CD14-positive monocyte (primary cell): ENCODE data around the gene HS6ST3. TPM values are rescaled to one million over a fixed set of nuclear protein-coding genes. Genes with fewer than 3 reads are reported as not detected.

ENCODE experiments used
- DNase-seq, 3 donors: peaks; one replicate each; pipeline ENCODE4 v3.0.0-alpha.2; 2011 to 2022
- H2AFZ ChIP-seq: 2 replicates; pipeline ENCODE4 v1.6.0; 2012; ENCODE audit warnings: mild to moderate bottlenecking, low read depth, low read length, inconsistent platforms; ENCODE audit not compliant: insufficient read depth, poor library complexity, severe bottlenecking
- H3K27ac ChIP-seq, 2 donors: 1 replicate in 1 of 2; 2 replicates in 1 of 2; pipeline ENCODE4 v1.5.1; 2012 to 2013; ENCODE audit warnings: low read length in 2 of 2, control low read depth in 1 of 2, inconsistent platforms in 1 of 2, low read depth in 1 of 2, mild to moderate bottlenecking in 1 of 2
- H3K27me3 ChIP-seq, 2 donors: one replicate each; pipeline versions ENCODE4 v1.6.0 to v1.6.1; 2011 to 2013; ENCODE audit warnings: low read length in 2 of 2; ENCODE audit not compliant: control insufficient read depth in 2 of 2, insufficient read depth in 2 of 2
- H3K36me3 ChIP-seq, 2 donors: replicated peaks in 1 of 2; 1 replicate in 1 of 2; 2 replicates in 1 of 2; pipeline versions ENCODE4 v1.5.1 to v1.6.1; 2012 to 2013; ENCODE audit warnings: low read length in 2 of 2, control low read depth in 1 of 2, inconsistent platforms in 1 of 2, mild to moderate bottlenecking in 1 of 2; ENCODE audit not compliant: insufficient read depth in 2 of 2, control insufficient read depth in 1 of 2
- H3K4me1 ChIP-seq, 2 donors: 1 replicate in 1 of 2; 2 replicates in 1 of 2; pipeline versions ENCODE4 v1.5.1 to v1.6.1; 2012 to 2013; ENCODE audit warnings: low read length in 2 of 2, control low read depth in 1 of 2, inconsistent platforms in 1 of 2, mild to moderate bottlenecking in 1 of 2, moderate library complexity in 1 of 2; ENCODE audit not compliant: insufficient read depth in 2 of 2, control insufficient read depth in 1 of 2
- H3K4me2 ChIP-seq: replicated peaks from 2 replicates; pipeline ENCODE3; 2012; ENCODE audit warnings: low read length, moderate library complexity, mild to moderate bottlenecking; ENCODE audit not compliant: poor library complexity, severe bottlenecking; ENCODE audit errors: extremely low read depth
- H3K4me3 ChIP-seq, 3 experiments: fragments of 200-600 bp in 1 of 3; sonication (generic) in 1 of 3; replicated peaks in 1 of 3; 1 replicate in 2 of 3; 2 replicates in 1 of 3; pipeline ENCODE4 v1.5.1; 2011 to 2013; ENCODE audit warnings: low read length in 3 of 3, mild to moderate bottlenecking in 3 of 3, control low read depth in 2 of 3, low read depth in 2 of 3, inconsistent platforms in 1 of 3, moderate library complexity in 1 of 3
- H3K79me2 ChIP-seq: 2 replicates; pipeline ENCODE4 v1.6.0; 2012; ENCODE audit warnings: mild to moderate bottlenecking, control low read depth, inconsistent platforms, low read length, moderate library complexity; ENCODE audit not compliant: insufficient read depth
- H3K9ac ChIP-seq: 2 replicates; pipeline ENCODE4 v1.6.0; 2017; ENCODE audit warnings: low read length, mild to moderate bottlenecking; ENCODE audit not compliant: insufficient read depth, poor library complexity, severe bottlenecking
- H3K9me3 ChIP-seq, 2 donors: replicated peaks in 1 of 2; 1 replicate in 1 of 2; 2 replicates in 1 of 2; pipeline versions ENCODE4 v1.5.1 to v1.6.1; 2012 to 2013; ENCODE audit warnings: low read length in 2 of 2, control low read depth in 1 of 2; ENCODE audit not compliant: control insufficient read depth in 1 of 2, insufficient read depth in 1 of 2
- H4K20me1 ChIP-seq: 2 replicates; pipeline ENCODE4 v1.6.0; 2012; ENCODE audit warnings: mild to moderate bottlenecking, low read length, control low read depth, moderate library complexity; ENCODE audit not compliant: insufficient read depth
- H3K27ac Mint-ChIP-seq, 7 donors: one replicate each; pipeline ENCODE4 v1.8.0; 2020; ENCODE audit warnings: mild to moderate bottlenecking in 7 of 7, mixed read lengths in 7 of 7, moderate library complexity in 6 of 7, inconsistent platforms in 2 of 7
- H3K27me3 Mint-ChIP-seq, 3 donors: one replicate each; pipeline ENCODE4 v1.8.0; 2021 to 2022; ENCODE audit warnings: low read depth in 3 of 3, mild to moderate bottlenecking in 3 of 3, mixed read lengths in 3 of 3, moderate library complexity in 3 of 3, inconsistent platforms in 1 of 3
- H3K36me3 Mint-ChIP-seq, 2 donors: one replicate each; pipeline ENCODE4 v1.8.0; 2020; ENCODE audit warnings: mixed read lengths in 2 of 2, inconsistent platforms in 1 of 2, mild to moderate bottlenecking in 1 of 2
- H3K4me1 Mint-ChIP-seq: one replicate; pipeline ENCODE4 v1.8.0; 2020; ENCODE audit warnings: mild to moderate bottlenecking, mixed read lengths
- H3K4me3 Mint-ChIP-seq, 2 donors: one replicate each; pipeline ENCODE4 v1.8.0; 2020; ENCODE audit warnings: mild to moderate bottlenecking in 2 of 2, mixed read lengths in 2 of 2, moderate library complexity in 1 of 2
- H3K9me3 Mint-ChIP-seq, 7 donors: one replicate each; pipeline ENCODE4 v1.8.0; 2020 to 2022; ENCODE audit warnings: mixed read lengths in 7 of 7, mild to moderate bottlenecking in 6 of 7, moderate library complexity in 6 of 7, inconsistent platforms in 2 of 7
- WGBS: methylation state at CpG from one replicate; pipeline ENCODE4 v1.1.5; 2013; ENCODE audit warnings: missing lambda C conversion rate; ENCODE audit not compliant: insufficient coverage; 5-methylcytosine and 5-hydroxymethylcytosine counted together
- intact Hi-C, 2 donors: fragments of 100-400 bp; cut with micrococcal nuclease; formaldehyde crosslinking; loops; one replicate each; pipeline versions ENCODE4 v1.15.0 to v1.15.1; 2023
- polyA plus RNA-seq, 3 donors: library from polyadenylated mRNA; depleted of rRNA in 1 of 3; unstranded in 2 of 3; stranded (reverse) in 1 of 3; fragments of 300-500 nt in 2 of 3; fragments of >200 nt in 1 of 3; fragmentation: Illumina TruSeq in 2 of 3; gene quantifications; 1 replicate in 2 of 3; 2 replicates in 1 of 3; pipeline ENCODE4 v1.2.3, GENCODE V29; 2012 to 2021
- TF ChIP-seq, protein P1 (sequence below): fragments of 200-600 bp; IDR thresholded peaks from one replicate; pipeline ENCODE4 v1.8.0; 2022; ENCODE audit warnings: antibody characterized with exemption, mild to moderate bottlenecking

Gene HS6ST3
- polyA plus RNA-seq, 3 donors, result not detected

DNA sequence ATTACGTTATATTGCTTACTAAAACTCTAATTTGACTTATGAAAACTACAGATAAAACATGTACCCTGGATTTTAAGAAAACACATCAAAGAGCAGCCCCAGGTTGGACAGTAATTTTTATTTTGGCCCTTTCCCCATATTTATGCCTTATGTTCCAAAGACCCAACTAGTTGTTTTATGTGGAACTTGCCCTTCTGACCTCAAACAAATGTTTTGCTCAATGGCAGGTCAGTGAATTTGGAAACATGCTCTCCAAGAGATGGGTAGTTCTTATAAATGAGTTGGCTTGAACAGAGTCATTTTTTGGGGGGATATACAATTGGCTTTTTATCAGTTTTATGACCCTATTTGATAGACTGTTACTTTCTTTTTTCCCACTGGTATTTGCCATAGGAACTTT lies 360.0 kb downstream of the HS6ST3 start:
- TF ChIP-seq, protein P1, sequence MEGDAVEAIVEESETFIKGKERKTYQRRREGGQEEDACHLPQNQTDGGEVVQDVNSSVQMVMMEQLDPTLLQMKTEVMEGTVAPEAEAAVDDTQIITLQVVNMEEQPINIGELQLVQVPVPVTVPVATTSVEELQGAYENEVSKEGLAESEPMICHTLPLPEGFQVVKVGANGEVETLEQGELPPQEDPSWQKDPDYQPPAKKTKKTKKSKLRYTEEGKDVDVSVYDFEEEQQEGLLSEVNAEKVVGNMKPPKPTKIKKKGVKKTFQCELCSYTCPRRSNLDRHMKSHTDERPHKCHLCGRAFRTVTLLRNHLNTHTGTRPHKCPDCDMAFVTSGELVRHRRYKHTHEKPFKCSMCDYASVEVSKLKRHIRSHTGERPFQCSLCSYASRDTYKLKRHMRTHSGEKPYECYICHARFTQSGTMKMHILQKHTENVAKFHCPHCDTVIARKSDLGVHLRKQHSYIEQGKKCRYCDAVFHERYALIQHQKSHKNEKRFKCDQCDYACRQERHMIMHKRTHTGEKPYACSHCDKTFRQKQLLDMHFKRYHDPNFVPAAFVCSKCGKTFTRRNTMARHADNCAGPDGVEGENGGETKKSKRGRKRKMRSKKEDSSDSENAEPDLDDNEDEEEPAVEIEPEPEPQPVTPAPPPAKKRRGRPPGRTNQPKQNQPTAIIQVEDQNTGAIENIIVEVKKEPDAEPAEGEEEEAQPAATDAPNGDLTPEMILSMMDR, result no peak
- DNase-seq, result no peak
- no peak overlapping the region for H3K27ac Mint-ChIP-seq
- no peaks in the 10 kb centered on the region for H3K4me1 Mint-ChIP-seq
- Histone ChIP-seq H2AFZ (no peak overlapping the region), H3K27ac (no peak overlapping the region), H4K20me1 (no peaks in the 10 kb centered on the region), H3K4me2 (no peak overlapping the region), H3K79me2 (no peaks in the 10 kb centered on the region), H3K27me3 (no peaks in the 10 kb centered on the region), H3K9me3 (no peaks in the 10 kb centered on the region), H3K4me1 (no peaks in the 10 kb centered on the region), H3K9ac (no peak overlapping the region), H3K4me3 (no peak overlapping the region), H3K36me3 (no peaks in the 10 kb centered on the region)
- intact Hi-C loops, result no loop called here
- no peak overlapping the region for H3K4me3 Mint-ChIP-seq
- H3K9me3 Mint-ChIP-seq, result peaks cover 0 to 2% (median 0%) of the 10 kb centered on the region in 7 donors
- H3K36me3 Mint-ChIP-seq, result no peaks in the 10 kb centered on the region
- WGBS, result no CpG with 5 or more reads among the region's 1 CpG
- H3K27me3 Mint-ChIP-seq, result no peaks in the 10 kb centered on the region

- Histone ChIP-seq H3K4me3 (no peak overlapping the region), H2AFZ (no peak overlapping the region), H3K4me1 (no peaks in the 10 kb centered on the region), H3K36me3 (no peaks in the 10 kb centered on the region), H4K20me1 (no peaks in the 10 kb centered on the region), H3K9me3 (no peaks in the 10 kb centered on the region), H3K79me2 (no peaks in the 10 kb centered on the region), H3K4me2 (no peak overlapping the region), H3K9ac (no peak overlapping the region), H3K27ac (no peak overlapping the region), H3K27me3 (no peaks in the 10 kb centered on the region)
- no peak for DNase-seq
- TF ChIP-seq, protein P1, result no peak
- Mint-ChIP-seq H3K27ac (no peak overlapping the region), H3K4me1 (no peaks in the 10 kb centered on the region), H3K4me3 (no peak overlapping the region), H3K27me3 (no peaks in the 10 kb centered on the region), H3K36me3 (no peaks in the 10 kb centered on the region), H3K9me3 (peaks cover 0 to 2% (median 0%) of the 10 kb centered on the region in 7 donors)
- intact Hi-C loops, result no loop called here
- WGBS, result 71% methylated on average over 1 of the region's 4 CpGs
These were observed 360.6 kb downstream of the HS6ST3 start for GRCh38 chr13:96450326-96451020.
